NCI-H82 treated with DMSO at 0.1 percent for 48 hours (cell line): ENCODE data around the gene ITPRID2.

ENCODE experiments used
- DNase-seq: peaks from one replicate; lab custom pipeline; 2025; ENCODE audit not compliant: unreplicated experiment; lab: John Stamatoyannopoulos, UW

The ITPRID2 gene

GRCh38 chr2:181879295-181879694, 12.2 kb upstream of the ITPRID2 start:
- DNase-seq, result no peak

- no peak for DNase-seq
Measured at GRCh38 chr2:181882246-181883020, 9.1 kb upstream of the ITPRID2 start.

GRCh38 chr2:181884601-181885000, 6.9 kb upstream of the ITPRID2 start:
- no peak for DNase-seq

GRCh38 chr2:181885096-181885495, 6.4 kb upstream of the ITPRID2 start:
- no peak for DNase-seq

GRCh38 chr2:181886192-181886591, 5.3 kb upstream of the ITPRID2 start:
- DNase-seq, result no peak

- DNase-seq, result no peak
Measured at GRCh38 chr2:181887045-181887444, 4.5 kb upstream of the ITPRID2 start.

- no peak for DNase-seq
Measured at GRCh38 chr2:181889776-181890175, 1.8 kb upstream of the ITPRID2 start.

GRCh38 chr2:181890271-181890670, 1.3 kb upstream of the ITPRID2 start:
- DNase-seq, result no peak

GRCh38 chr2:181891966-181892798, 652 bp downstream of the ITPRID2 start:
- no peak for DNase-seq

GRCh38 chr2:181892799-181893435, 1.4 kb downstream of the ITPRID2 start:
- no peak for DNase-seq

GRCh38 chr2:181894381-181894780, 2.9 kb downstream of the ITPRID2 start:
- DNase-seq, result no peak

GRCh38 chr2:181895818-181896217, 4.3 kb downstream of the ITPRID2 start:
- DNase-seq, result no peak

- no peak for DNase-seq
Measured at GRCh38 chr2:181896286-181896685, 4.8 kb downstream of the ITPRID2 start.

- no peak for DNase-seq
Measured at GRCh38 chr2:181900007-181900651, 8.6 kb downstream of the ITPRID2 start.

GRCh38 chr2:181902625-181903024, 11.1 kb downstream of the ITPRID2 start:
- no peak for DNase-seq

GRCh38 chr2:181904022-181904632, 12.6 kb downstream of the ITPRID2 start:
- DNase-seq, result no peak

- no peak for DNase-seq
Measured at GRCh38 chr2:181907057-181907456, 15.5 kb downstream of the ITPRID2 start.

GRCh38 chr2:181907635-181908034, 16.1 kb downstream of the ITPRID2 start:
- DNase-seq, result no peak

GRCh38 chr2:181910028-181910831, 18.7 kb downstream of the ITPRID2 start:
- no peak for DNase-seq

GRCh38 chr2:181911830-181912229, 20.3 kb downstream of the ITPRID2 start:
- DNase-seq, result no peak
